Fibroblast of lung (primary cell): ENCODE measurements around the gene CBX8. TPM values are rescaled to one million over a fixed set of nuclear protein-coding genes. Genes with fewer than 3 reads are reported as not detected.
A peak's percentile ranks its signal among the peaks of the same experiment; 100 is the strongest.

ENCODE experiments used
- DNase-seq, 2 donors: peaks; one replicate each; pipeline versions ENCODE4 v3.0.0 to v3.0.0-alpha.2; 2010; ENCODE audit warnings: low read depth in 2 of 2
- H2AFZ ChIP-seq: 2 replicates; pipeline ENCODE4 v1.5.1; 2012; ENCODE audit warnings: low read length, control low read depth, inconsistent platforms
- H3K27ac ChIP-seq: 2 replicates; pipeline ENCODE4 v1.5.1; 2011; ENCODE audit warnings: low read length, control low read depth; ENCODE audit not compliant: insufficient read depth
- H3K27me3 ChIP-seq: 2 replicates; pipeline ENCODE4 v1.5.1; 2011; ENCODE audit warnings: mild to moderate bottlenecking, low read length; ENCODE audit not compliant: control insufficient read depth, insufficient read depth
- H3K36me3 ChIP-seq: 2 replicates; pipeline ENCODE4 v1.5.1; 2011; ENCODE audit warnings: low read length; ENCODE audit not compliant: control insufficient read depth, insufficient read depth
- H3K4me1 ChIP-seq: 2 replicates; pipeline ENCODE4 v1.5.1; 2011; ENCODE audit warnings: low read length; ENCODE audit not compliant: control insufficient read depth, insufficient read depth; ENCODE audit errors: extremely low read depth
- H3K4me2 ChIP-seq: 2 replicates; pipeline ENCODE4 v1.5.1; 2011; ENCODE audit warnings: low read length, control low read depth; ENCODE audit not compliant: insufficient read depth; ENCODE audit errors: extremely low read depth
- H3K4me3 ChIP-seq, 4 experiments: fragments of 200-600 bp in 1 of 4; sonication (generic) in 1 of 4; replicated peaks in 1 of 4; 2 replicates each; pipeline ENCODE4 v1.5.1; 2011 to 2016; ENCODE audit warnings: low read length in 4 of 4, low read depth in 3 of 4, mild to moderate bottlenecking in 3 of 4, control low read depth in 2 of 4, inconsistent platforms in 1 of 4, mixed read lengths in 1 of 4; ENCODE audit not compliant: insufficient read depth in 1 of 4; ENCODE audit errors: control extremely low read depth in 1 of 4
- H3K79me2 ChIP-seq: 2 replicates; pipeline ENCODE4 v1.5.1; 2012; ENCODE audit warnings: mild to moderate bottlenecking, low read length, inconsistent platforms; ENCODE audit not compliant: control insufficient read depth, insufficient read depth
- H3K9ac ChIP-seq: 2 replicates; pipeline ENCODE4 v1.5.1; 2011; ENCODE audit warnings: mild to moderate bottlenecking, low read length, control low read depth; ENCODE audit not compliant: insufficient read depth
- H3K9me3 ChIP-seq: 2 replicates; pipeline ENCODE4 v1.5.1; 2012; ENCODE audit warnings: low read depth, low read length; ENCODE audit not compliant: control insufficient read depth, insufficient read depth
- H4K20me1 ChIP-seq: 2 replicates; pipeline ENCODE4 v1.5.1; 2011; ENCODE audit warnings: low read length; ENCODE audit not compliant: control insufficient read depth, insufficient read depth; ENCODE audit errors: extremely low read depth
- EZH2 ChIP-seq: IDR thresholded peaks from 2 replicates; pipeline ENCODE4 v1.5.1; 2012; ENCODE audit warnings: low read length, control low read depth, mild to moderate bottlenecking; ENCODE audit errors: missing control alignments
- polyA plus RNA-seq, 2 donors: library from polyadenylated mRNA; depleted of rRNA in 1 of 2; stranded (reverse) in 1 of 2; unstranded in 1 of 2; fragments of >200 nt; gene quantifications; 2 replicates each; pipeline ENCODE4 v1.2.1, GENCODE V29; 2011 to 2012; ENCODE audit warnings: missing spikeins in 1 of 2
- total RNA-seq: library from RNA; depleted of rRNA; stranded (reverse); fragments of >200 nt; gene quantifications from 2 replicates; pipeline ENCODE4 v1.2.1, GENCODE V29; 2014
- TF ChIP-seq, protein P1 (sequence below), 2 donors: IDR thresholded peaks in 1 of 2; conservative IDR thresholded peaks in 1 of 2; 1 replicate in 1 of 2; 2 replicates in 1 of 2; pipeline ENCODE4 v1.5.1; 2011 to 2012; ENCODE audit warnings: low read length in 2 of 2, control low read depth in 1 of 2, inconsistent platforms in 1 of 2, low read depth in 1 of 2, mild to moderate bottlenecking in 1 of 2

The CBX8 gene
- total and polyA plus RNA-seq, 2 donors (not counting 1 experiment from before 2014, with no cell fraction given) = 0.19 to 4.0 TPM

DNA sequence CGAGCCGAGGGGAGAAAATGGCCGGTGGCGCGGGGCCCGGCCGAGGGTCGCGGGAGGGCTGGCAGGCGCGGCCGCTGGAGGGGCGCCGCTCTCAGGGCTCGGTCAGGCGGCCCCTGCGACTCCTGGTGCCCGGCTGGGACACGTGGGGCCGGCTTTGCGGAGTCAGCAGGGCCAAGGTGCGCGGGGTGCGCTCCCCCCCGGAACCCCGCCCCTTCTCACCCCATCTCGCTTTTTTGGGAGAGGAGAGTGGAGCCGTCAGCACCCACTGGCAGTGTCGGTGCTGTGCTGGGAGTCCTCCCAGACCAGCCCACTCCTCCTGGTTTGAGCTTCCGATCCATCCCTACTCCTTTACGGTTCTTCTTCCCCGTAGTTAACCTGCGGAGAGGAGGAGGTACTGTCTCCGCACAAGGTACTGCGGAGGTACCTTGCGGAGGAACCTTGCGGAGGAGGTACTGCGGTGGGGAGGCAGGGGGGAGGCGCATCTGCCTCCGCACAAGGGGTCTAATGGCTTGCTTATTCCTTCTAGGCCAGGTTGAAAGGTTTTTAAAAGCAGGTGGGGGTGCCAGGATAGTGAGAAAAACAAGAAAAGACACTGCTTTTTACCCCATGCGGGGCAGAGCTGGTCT, 19.1 kb upstream of the CBX8 start:
- Histone ChIP-seq H3K79me2 (no peaks in the 10 kb centered on the region), H3K36me3 (no peaks in the 10 kb centered on the region), H3K27me3 (peaks cover 74% of the 10 kb centered on the region), H3K9me3 (no peaks in the 10 kb centered on the region), H3K4me1 (no peaks in the 10 kb centered on the region), H3K27ac (no peak overlapping the region), H3K4me2 (no peak overlapping the region), H3K9ac (no peak overlapping the region), H4K20me1 (no peaks in the 10 kb centered on the region), H2AFZ (no peak overlapping the region), H3K4me3 (no peak overlapping the region)
- no peak for TF ChIP-seq EZH2
- DNase-seq = no peak

DNA sequence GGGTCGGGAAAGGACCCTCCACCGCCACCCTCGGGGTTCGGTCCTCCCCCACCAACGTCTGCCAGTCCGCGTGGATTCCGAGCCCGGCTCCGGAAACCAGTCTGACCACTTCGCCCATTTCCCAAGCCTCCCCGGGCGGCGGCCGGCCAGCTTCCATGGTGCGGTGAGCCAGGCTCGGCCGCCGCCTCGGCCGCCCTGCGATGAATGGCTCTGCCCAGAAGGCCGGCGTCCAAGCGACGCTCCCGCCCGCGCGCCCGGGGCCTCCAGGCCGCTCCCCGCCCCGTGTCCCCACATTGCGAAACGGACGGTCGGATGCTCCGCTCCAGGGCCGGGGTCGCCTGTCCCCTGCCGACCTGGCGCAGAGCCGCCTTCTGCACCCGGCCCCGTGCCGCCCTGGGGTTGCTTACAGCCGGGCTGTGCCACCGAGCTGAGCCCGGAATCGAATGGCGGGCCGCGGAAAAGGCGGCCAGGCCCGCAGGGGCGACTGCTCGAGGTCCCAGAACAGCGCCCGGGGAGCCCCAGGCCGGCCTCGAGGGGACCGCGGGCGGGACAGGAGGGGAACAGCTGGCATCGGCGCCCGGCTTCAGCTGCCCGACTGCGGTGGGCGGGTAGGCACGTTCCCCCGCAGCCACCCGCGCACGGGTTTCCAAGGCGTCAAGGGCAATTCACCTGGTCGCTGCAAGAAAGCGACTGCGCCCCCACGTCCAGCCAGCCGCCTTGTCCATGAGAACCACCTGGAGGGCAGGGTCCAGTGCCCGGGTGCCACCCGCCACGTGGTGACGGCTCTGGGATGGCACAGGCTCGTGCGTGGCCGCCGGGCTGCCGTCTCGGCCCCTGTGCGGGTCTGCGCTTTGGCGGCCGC, 18.3 kb upstream of the CBX8 start:
- no peak overlapping the region for H3K27ac ChIP-seq
- no peaks in the 10 kb centered on the region for H3K79me2 ChIP-seq
- H3K9ac ChIP-seq = no peak overlapping the region
- H3K36me3 ChIP-seq = no peaks in the 10 kb centered on the region
- no peak overlapping the region for H3K4me3 ChIP-seq
- H4K20me1 ChIP-seq = no peaks in the 10 kb centered on the region
- TF ChIP-seq EZH2 = peak; percentile 72
- TF ChIP-seq, protein P1, sequence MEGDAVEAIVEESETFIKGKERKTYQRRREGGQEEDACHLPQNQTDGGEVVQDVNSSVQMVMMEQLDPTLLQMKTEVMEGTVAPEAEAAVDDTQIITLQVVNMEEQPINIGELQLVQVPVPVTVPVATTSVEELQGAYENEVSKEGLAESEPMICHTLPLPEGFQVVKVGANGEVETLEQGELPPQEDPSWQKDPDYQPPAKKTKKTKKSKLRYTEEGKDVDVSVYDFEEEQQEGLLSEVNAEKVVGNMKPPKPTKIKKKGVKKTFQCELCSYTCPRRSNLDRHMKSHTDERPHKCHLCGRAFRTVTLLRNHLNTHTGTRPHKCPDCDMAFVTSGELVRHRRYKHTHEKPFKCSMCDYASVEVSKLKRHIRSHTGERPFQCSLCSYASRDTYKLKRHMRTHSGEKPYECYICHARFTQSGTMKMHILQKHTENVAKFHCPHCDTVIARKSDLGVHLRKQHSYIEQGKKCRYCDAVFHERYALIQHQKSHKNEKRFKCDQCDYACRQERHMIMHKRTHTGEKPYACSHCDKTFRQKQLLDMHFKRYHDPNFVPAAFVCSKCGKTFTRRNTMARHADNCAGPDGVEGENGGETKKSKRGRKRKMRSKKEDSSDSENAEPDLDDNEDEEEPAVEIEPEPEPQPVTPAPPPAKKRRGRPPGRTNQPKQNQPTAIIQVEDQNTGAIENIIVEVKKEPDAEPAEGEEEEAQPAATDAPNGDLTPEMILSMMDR (conservative IDR thresholded peaks at IDR 0.05 in 1 of 2, IDR thresholded peaks at IDR 0.05 in 1 of 2; ENCODE audit: low read depth in 1 of 2, low read length in 2 of 2) = no peak
- H3K4me2 ChIP-seq = no peak overlapping the region
- H3K27me3 ChIP-seq = peaks cover 81% of the 10 kb centered on the region
- H2AFZ ChIP-seq = no peak overlapping the region
- no peak for DNase-seq
- H3K9me3 ChIP-seq = no peaks in the 10 kb centered on the region
- no peaks in the 10 kb centered on the region for H3K4me1 ChIP-seq

DNA sequence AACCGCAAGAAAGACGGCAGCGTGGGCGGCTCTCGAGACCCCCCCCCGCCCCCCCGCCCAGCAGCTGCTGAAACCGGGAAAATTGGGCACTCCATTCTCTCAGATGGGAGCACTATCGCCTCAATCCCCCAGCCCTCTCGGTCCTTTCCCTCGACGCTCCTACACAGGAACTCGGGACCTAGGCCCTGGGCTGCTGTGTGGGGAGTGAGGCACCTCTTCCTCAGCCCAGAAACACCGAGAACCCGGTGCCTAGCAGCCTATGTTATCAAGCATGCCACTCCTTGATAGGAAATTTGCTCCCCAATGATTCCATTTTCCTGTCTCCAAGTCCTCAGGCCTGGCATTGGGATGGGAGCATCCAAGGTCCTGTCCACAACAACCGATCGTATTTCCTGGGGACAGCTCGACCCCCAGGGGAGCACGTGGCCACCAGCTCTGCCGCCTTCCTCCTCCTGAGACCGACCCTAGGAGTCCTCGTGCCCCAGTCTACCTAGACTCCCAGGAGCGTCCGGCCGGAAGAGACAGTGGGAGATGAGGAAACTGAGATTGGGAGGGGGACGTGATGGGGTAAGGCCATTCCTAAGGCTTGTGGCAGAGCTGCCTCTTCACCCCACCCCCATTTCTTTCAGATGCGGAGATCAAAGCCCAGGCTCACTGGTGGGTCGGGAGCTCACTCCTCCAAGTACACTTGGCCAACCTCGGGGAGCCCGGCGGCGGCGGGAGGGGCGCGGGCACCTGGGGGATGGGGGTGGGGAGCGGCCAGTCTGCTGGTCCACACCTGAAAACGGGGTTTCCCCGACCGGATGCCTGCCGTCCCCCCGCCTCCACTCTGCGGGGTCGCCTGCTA, 17.5 kb upstream of the CBX8 start:
- H3K27ac ChIP-seq = no peak overlapping the region

More for the DNA sequence above, 17.5 kb upstream of the CBX8 start:
- H3K79me2 ChIP-seq = no peaks in the 10 kb centered on the region
- no peak overlapping the region for H3K9ac ChIP-seq
- no peak for DNase-seq
- H3K4me2 ChIP-seq = no peak overlapping the region
- H3K27me3 ChIP-seq = peaks cover 77% of the 10 kb centered on the region
- no peak overlapping the region for H3K4me3 ChIP-seq
- TF ChIP-seq, protein P1 (conservative IDR thresholded peaks at IDR 0.05 in 1 of 2, IDR thresholded peaks at IDR 0.05 in 1 of 2; ENCODE audit: low read depth in 1 of 2, low read length in 2 of 2) = no peak
- peak; percentile 88 for TF ChIP-seq EZH2
- no peaks in the 10 kb centered on the region for H4K20me1 ChIP-seq
- H3K4me1 ChIP-seq = no peaks in the 10 kb centered on the region
- no peaks in the 10 kb centered on the region for H3K36me3 ChIP-seq
- no peak overlapping the region for H2AFZ ChIP-seq
- no peaks in the 10 kb centered on the region for H3K9me3 ChIP-seq
